Measurements from ENCODE around the gene TBPL2. TPM values are rescaled to one million over a fixed set of nuclear protein-coding genes. Genes with fewer than 3 reads are reported as not detected.

TBPL2 gene
- total and polyA plus RNA-seq, 4 donors: not detected

DNA sequence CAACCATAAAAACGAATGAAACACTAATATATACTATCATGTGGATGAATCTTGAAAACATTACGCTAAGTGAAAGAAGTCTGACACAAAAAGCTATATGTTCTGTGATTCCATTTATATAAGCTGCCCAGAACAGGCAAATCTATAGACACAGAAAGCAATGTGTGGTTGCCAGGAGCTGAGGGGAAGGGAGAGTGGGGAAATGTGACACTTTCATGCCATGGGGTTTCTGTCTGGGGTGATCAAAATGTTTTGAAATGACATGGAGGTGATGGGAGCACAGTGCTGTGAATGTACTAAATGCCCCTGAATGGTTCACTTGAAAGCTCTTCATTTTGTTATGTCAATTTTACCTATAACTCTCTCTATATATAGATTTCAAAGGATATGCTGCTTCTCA lies 58.9 kb downstream of the TBPL2 start (continued):
- TF ChIP-seq EGR1 (IDR thresholded peaks at IDR 0.05; ENCODE audit: low read depth in 2 of 2) (no peak), FOXA1 (IDR thresholded peaks at IDR 0.05) (no peak), JUND (IDR thresholded peaks at IDR 0.05) (no peak), REST (IDR thresholded peaks at IDR 0.05) (no peak), SP1 (IDR thresholded peaks at IDR 0.05) (no peak)

GRCh38 chr14:55381040-55381439 lies 59.4 kb downstream of the TBPL2 start:
- Histone ChIP-seq H3K4me3 (ENCODE audit: low read depth in 1 of 3, low read length in 3 of 3) (no peak overlapping the region), H3K9ac (ENCODE audit: low read depth in 1 of 2, low read length in 2 of 2) (no peak overlapping the region), H3K36me3 (ENCODE audit: control insufficient read depth in 4 of 4, insufficient read depth in 3 of 4, low read depth in 1 of 4, low read length in 3 of 4) (peaks cover 6 to 51% (median 41%) of the 10 kb centered on the region in 4 donors), H3K9me3 (ENCODE audit: control insufficient read depth in 4 of 4, low read length in 3 of 4) (no peaks in the 10 kb centered on the region), H3K4me1 (ENCODE audit: control insufficient read depth in 4 of 4, insufficient read depth in 4 of 4, low read length in 3 of 4) (no peaks in the 10 kb centered on the region), H3K27me3 (ENCODE audit: control insufficient read depth in 4 of 4, insufficient read depth in 4 of 4, low read length in 3 of 4) (no peaks in the 10 kb centered on the region), H3K27ac (ENCODE audit: low read depth in 1 of 2, low read length in 2 of 2) (no peak overlapping the region)
- DNase-seq (ENCODE audit: low spot score): no peak
- 77% methylated on average over 5 of the region's 5 CpGs for WGBS
- TF ChIP-seq SP1 (IDR thresholded peaks at IDR 0.05): peak; percentile 6
- no peak for TF ChIP-seq NR2F2 (IDR thresholded peaks at IDR 0.05)
- peak; percentile 23 to 30 for TF ChIP-seq HNF4A (conservative IDR thresholded peaks at IDR 0.05)
- TF ChIP-seq GABPA (IDR thresholded peaks at IDR 0.05 in 1 of 2, conservative IDR thresholded peaks at IDR 0.05 in 1 of 2): no peak
- TF ChIP-seq EGR1 (IDR thresholded peaks at IDR 0.05; ENCODE audit: low read depth in 2 of 2): no peak
- no peak for TF ChIP-seq YY1 (IDR thresholded peaks at IDR 0.05)
- TF ChIP-seq RXRA (IDR thresholded peaks at IDR 0.05): no peak
- TF ChIP-seq, protein P1, sequence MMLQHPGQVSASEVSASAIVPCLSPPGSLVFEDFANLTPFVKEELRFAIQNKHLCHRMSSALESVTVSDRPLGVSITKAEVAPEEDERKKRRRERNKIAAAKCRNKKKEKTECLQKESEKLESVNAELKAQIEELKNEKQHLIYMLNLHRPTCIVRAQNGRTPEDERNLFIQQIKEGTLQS (IDR thresholded peaks at IDR 0.05): peak; percentile 25

DNA sequence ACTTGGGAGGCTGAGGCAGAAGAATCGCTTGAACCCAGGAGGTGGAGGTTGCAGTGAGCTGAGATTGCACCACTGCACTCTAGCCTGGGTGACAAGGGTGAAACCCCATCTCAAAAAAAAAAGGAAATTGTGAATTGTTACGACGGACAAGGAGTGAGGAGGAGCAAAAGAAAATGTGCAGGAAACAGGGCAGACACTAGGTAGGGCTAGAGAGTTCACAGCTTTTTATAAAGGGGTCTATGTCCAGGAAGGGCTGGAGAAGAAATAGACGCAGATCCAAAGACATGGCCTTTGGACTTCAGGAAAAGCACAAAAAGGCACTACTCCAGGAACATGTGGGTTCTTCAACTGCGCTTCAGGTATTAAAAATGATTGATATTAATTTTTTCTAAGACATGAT lies 63.2 kb downstream of the TBPL2 start:
- Histone ChIP-seq H3K27me3 (ENCODE audit: control insufficient read depth in 4 of 4, insufficient read depth in 4 of 4, low read length in 3 of 4) (no peaks in the 10 kb centered on the region), H3K4me1 (ENCODE audit: control insufficient read depth in 4 of 4, insufficient read depth in 4 of 4, low read length in 3 of 4) (no peaks in the 10 kb centered on the region), H3K9me3 (ENCODE audit: control insufficient read depth in 4 of 4, low read length in 3 of 4) (no peaks in the 10 kb centered on the region), H3K27ac (ENCODE audit: low read depth in 1 of 2, low read length in 2 of 2) (no peak overlapping the region), H3K9ac (ENCODE audit: low read depth in 1 of 2, low read length in 2 of 2) (no peak overlapping the region), H3K36me3 (ENCODE audit: control insufficient read depth in 4 of 4, insufficient read depth in 3 of 4, low read depth in 1 of 4, low read length in 3 of 4) (peaks cover 8 to 50% (median 42%) of the 10 kb centered on the region in 4 donors), H3K4me3 (ENCODE audit: low read depth in 1 of 3, low read length in 3 of 3) (no peak overlapping the region)
- DNase-seq (ENCODE audit: low spot score): no peak
- no peak for TF ChIP-seq YY1 (IDR thresholded peaks at IDR 0.05)
- no peak for TF ChIP-seq JUND (IDR thresholded peaks at IDR 0.05)
- no peak for TF ChIP-seq FOXA2 (IDR thresholded peaks at IDR 0.05)
- no peak for TF ChIP-seq EGR1 (IDR thresholded peaks at IDR 0.05; ENCODE audit: low read depth in 2 of 2)
- TF ChIP-seq REST (IDR thresholded peaks at IDR 0.05): no peak
- TF ChIP-seq TAF1 (conservative IDR thresholded peaks at IDR 0.05): no peak
- TF ChIP-seq RAD21 (IDR thresholded peaks at IDR 0.05): no peak
- no peak for TF ChIP-seq RXRA (IDR thresholded peaks at IDR 0.05)
- TF ChIP-seq HNF4A (conservative IDR thresholded peaks at IDR 0.05): no peak
- no peak for TF ChIP-seq GABPA (IDR thresholded peaks at IDR 0.05 in 1 of 2, conservative IDR thresholded peaks at IDR 0.05 in 1 of 2)
- TF ChIP-seq SP1 (IDR thresholded peaks at IDR 0.05): no peak
- TF ChIP-seq FOXA1 (IDR thresholded peaks at IDR 0.05): no peak
- TF ChIP-seq, protein P1 (IDR thresholded peaks at IDR 0.05): no peak
- TF ChIP-seq, protein P2, sequence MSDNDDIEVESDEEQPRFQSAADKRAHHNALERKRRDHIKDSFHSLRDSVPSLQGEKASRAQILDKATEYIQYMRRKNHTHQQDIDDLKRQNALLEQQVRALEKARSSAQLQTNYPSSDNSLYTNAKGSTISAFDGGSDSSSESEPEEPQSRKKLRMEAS (IDR thresholded peaks at IDR 0.05): no peak
- TF ChIP-seq HNF4G (IDR thresholded peaks at IDR 0.05): no peak
- WGBS: 95% methylated on average over 5 of the region's 5 CpGs
